ENCODE data around the gene PTGES2.

DNA sequence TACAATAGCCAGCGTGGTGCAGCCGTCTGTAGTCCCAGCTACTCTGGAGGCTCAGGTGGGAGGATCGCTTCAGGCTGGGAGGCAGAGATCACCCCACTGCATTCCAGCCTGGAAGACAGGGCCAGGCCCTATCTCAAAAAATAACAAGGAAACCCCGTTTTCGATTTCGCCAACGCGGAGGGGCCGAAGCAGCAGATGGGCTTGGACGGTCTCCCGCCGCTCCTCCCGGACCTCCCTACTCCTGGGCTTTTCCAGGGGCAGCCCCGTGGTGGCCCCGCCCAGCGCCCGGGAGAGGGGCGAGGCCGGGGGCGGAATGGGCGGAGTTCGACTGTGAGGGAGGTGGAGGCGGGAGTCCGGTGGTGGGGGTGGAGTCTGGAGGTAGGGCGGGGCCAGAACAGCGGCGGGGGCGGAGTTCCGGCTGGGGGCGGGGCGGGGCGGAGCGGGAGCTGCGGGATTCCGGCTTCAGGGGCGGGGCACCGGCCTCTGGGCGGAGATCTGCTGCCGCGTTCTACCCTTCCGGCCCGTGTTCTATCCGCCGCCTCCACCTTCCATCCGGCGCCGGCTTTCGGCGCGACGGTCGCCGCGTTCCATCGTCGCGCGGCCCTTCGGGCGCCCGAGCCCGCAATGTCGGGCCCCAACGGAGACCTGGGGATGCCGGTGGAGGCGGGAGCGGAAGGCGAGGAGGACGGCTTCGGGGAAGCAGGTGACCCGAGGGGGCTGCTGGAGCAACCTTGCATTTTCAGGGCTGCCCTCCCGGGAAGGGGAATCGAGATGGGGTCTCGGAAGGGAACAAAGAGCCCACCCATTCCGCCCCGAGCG, 32.5 kb upstream of the PTGES2 start, which contains the start of gene BBLN:
- TF ChIP-seq, protein P1, sequence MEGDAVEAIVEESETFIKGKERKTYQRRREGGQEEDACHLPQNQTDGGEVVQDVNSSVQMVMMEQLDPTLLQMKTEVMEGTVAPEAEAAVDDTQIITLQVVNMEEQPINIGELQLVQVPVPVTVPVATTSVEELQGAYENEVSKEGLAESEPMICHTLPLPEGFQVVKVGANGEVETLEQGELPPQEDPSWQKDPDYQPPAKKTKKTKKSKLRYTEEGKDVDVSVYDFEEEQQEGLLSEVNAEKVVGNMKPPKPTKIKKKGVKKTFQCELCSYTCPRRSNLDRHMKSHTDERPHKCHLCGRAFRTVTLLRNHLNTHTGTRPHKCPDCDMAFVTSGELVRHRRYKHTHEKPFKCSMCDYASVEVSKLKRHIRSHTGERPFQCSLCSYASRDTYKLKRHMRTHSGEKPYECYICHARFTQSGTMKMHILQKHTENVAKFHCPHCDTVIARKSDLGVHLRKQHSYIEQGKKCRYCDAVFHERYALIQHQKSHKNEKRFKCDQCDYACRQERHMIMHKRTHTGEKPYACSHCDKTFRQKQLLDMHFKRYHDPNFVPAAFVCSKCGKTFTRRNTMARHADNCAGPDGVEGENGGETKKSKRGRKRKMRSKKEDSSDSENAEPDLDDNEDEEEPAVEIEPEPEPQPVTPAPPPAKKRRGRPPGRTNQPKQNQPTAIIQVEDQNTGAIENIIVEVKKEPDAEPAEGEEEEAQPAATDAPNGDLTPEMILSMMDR (IDR thresholded peaks at IDR 0.05; ENCODE audit: low read depth, low read length, missing input control) = no peak
- TF ChIP-seq RAD21 (IDR thresholded peaks at IDR 0.05) = no peak
- peak; percentile 56 to 78 for TF ChIP-seq EGR1 (IDR thresholded peaks at IDR 0.05; ENCODE audit: low read depth in 2 of 2)
- no peak for TF ChIP-seq TAF1 (conservative IDR thresholded peaks at IDR 0.05)
- TF ChIP-seq FOXA1 (IDR thresholded peaks at IDR 0.05) = no peak
- TF ChIP-seq GABPA (IDR thresholded peaks at IDR 0.05 in 1 of 2, conservative IDR thresholded peaks at IDR 0.05 in 1 of 2) = peak in 1 of 2 donors; percentile 68
- TF ChIP-seq, protein P2, sequence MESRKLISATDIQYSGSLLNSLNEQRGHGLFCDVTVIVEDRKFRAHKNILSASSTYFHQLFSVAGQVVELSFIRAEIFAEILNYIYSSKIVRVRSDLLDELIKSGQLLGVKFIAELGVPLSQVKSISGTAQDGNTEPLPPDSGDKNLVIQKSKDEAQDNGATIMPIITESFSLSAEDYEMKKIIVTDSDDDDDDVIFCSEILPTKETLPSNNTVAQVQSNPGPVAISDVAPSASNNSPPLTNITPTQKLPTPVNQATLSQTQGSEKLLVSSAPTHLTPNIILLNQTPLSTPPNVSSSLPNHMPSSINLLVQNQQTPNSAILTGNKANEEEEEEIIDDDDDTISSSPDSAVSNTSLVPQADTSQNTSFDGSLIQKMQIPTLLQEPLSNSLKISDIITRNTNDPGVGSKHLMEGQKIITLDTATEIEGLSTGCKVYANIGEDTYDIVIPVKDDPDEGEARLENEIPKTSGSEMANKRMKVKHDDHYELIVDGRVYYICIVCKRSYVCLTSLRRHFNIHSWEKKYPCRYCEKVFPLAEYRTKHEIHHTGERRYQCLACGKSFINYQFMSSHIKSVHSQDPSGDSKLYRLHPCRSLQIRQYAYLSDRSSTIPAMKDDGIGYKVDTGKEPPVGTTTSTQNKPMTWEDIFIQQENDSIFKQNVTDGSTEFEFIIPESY (IDR thresholded peaks at IDR 0.05) = no peak
- TF ChIP-seq SP1 (IDR thresholded peaks at IDR 0.05) = peak; percentile 70
- no peak for TF ChIP-seq JUND (IDR thresholded peaks at IDR 0.05)
- TF ChIP-seq, protein P3, sequence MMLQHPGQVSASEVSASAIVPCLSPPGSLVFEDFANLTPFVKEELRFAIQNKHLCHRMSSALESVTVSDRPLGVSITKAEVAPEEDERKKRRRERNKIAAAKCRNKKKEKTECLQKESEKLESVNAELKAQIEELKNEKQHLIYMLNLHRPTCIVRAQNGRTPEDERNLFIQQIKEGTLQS (IDR thresholded peaks at IDR 0.05) = no peak
- TF ChIP-seq, protein P4, sequence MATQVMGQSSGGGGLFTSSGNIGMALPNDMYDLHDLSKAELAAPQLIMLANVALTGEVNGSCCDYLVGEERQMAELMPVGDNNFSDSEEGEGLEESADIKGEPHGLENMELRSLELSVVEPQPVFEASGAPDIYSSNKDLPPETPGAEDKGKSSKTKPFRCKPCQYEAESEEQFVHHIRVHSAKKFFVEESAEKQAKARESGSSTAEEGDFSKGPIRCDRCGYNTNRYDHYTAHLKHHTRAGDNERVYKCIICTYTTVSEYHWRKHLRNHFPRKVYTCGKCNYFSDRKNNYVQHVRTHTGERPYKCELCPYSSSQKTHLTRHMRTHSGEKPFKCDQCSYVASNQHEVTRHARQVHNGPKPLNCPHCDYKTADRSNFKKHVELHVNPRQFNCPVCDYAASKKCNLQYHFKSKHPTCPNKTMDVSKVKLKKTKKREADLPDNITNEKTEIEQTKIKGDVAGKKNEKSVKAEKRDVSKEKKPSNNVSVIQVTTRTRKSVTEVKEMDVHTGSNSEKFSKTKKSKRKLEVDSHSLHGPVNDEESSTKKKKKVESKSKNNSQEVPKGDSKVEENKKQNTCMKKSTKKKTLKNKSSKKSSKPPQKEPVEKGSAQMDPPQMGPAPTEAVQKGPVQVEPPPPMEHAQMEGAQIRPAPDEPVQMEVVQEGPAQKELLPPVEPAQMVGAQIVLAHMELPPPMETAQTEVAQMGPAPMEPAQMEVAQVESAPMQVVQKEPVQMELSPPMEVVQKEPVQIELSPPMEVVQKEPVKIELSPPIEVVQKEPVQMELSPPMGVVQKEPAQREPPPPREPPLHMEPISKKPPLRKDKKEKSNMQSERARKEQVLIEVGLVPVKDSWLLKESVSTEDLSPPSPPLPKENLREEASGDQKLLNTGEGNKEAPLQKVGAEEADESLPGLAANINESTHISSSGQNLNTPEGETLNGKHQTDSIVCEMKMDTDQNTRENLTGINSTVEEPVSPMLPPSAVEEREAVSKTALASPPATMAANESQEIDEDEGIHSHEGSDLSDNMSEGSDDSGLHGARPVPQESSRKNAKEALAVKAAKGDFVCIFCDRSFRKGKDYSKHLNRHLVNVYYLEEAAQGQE (IDR thresholded peaks at IDR 0.05) = no peak
- no peak for TF ChIP-seq RXRA (IDR thresholded peaks at IDR 0.05)
